Measurements from ENCODE around the gene CELA1. TPM values are rescaled to one million over a fixed set of nuclear protein-coding genes. Genes with fewer than 3 reads are reported as not detected.

Gene CELA1
- total RNA-seq, 1 donor from 2014 or later = not detected

- DNase-seq (no peak), ATAC-seq (ENCODE audit: poor library complexity) (no peak)
- intact Hi-C loops (cut with DNase I) = no loop called here
Measured at GRCh38 chr12:51378749-51379148, 32.3 kb upstream of the CELA1 start.

GRCh38 chr12:51377099-51377984 lies 30.9 kb upstream of the CELA1 start:
- no peak for ATAC-seq (ENCODE audit: poor library complexity)
- no peak for DNase-seq
- intact Hi-C loops (cut with DNase I) = no loop called here

GRCh38 chr12:51374856-51375255 lies 28.4 kb upstream of the CELA1 start:
- intact Hi-C loops (cut with DNase I) = no loop called here
- DNase-seq (no peak), ATAC-seq (ENCODE audit: poor library complexity) (no peak)

- DNase-seq (no peak), ATAC-seq (ENCODE audit: poor library complexity) (no peak)
- intact Hi-C loops (cut with DNase I) = no loop called here
Measured at GRCh38 chr12:51374361-51374760, 27.9 kb upstream of the CELA1 start.

GRCh38 chr12:51373187-51373586 lies 26.7 kb upstream of the CELA1 start:
- ATAC-seq (ENCODE audit: poor library complexity) = no peak

GRCh38 chr12:51372021-51372420 lies 25.5 kb upstream of the CELA1 start:
- ATAC-seq (ENCODE audit: poor library complexity) = no peak
- no peak for DNase-seq
- intact Hi-C loops (cut with DNase I) = no loop called here

More at GRCh38 chr12:51373187-51373586, 26.7 kb upstream of the CELA1 start:
- intact Hi-C loops (cut with DNase I) = no loop called here
- DNase-seq = no peak

GRCh38 chr12:51371295-51371953 lies 24.9 kb upstream of the CELA1 start:
- ATAC-seq (ENCODE audit: poor library complexity) (peak; percentile 86), DNase-seq (peak; percentile 53)
- intact Hi-C loops (cut with DNase I) = no loop called here

- intact Hi-C loops (cut with DNase I) = no loop called here
- DNase-seq (no peak), ATAC-seq (ENCODE audit: poor library complexity) (no peak)
Measured at GRCh38 chr12:51370667-51371066, 24.2 kb upstream of the CELA1 start.

- no peak for DNase-seq
- no peak for ATAC-seq (ENCODE audit: poor library complexity)
- intact Hi-C loops (cut with DNase I) = no loop called here
Measured at GRCh38 chr12:51369581-51369980, 23.1 kb upstream of the CELA1 start.

GRCh38 chr12:51368640-51369517 lies 22.4 kb upstream of the CELA1 start:
- DNase-seq (peak; percentile 50), ATAC-seq (ENCODE audit: poor library complexity) (peak; percentile 30)
- intact Hi-C loops (cut with DNase I) = no loop called here

GRCh38 chr12:51365276-51365675 lies 18.8 kb upstream of the CELA1 start:
- ATAC-seq (ENCODE audit: poor library complexity) (no peak), DNase-seq (no peak)
- intact Hi-C loops (cut with DNase I) = no loop called here

GRCh38 chr12:51364001-51364400 lies 17.5 kb upstream of the CELA1 start:
- ATAC-seq (ENCODE audit: poor library complexity) (no peak), DNase-seq (no peak)
- intact Hi-C loops (cut with DNase I) = no loop called here

- intact Hi-C loops (cut with DNase I) = no loop called here
- no peak for DNase-seq
- ATAC-seq (ENCODE audit: poor library complexity) = no peak
Measured at GRCh38 chr12:51362747-51363342, 16.4 kb upstream of the CELA1 start.

- intact Hi-C loops (cut with DNase I) = no loop called here
- ATAC-seq (ENCODE audit: poor library complexity) (no peak), DNase-seq (no peak)
Measured at GRCh38 chr12:51362307-51362706, 15.8 kb upstream of the CELA1 start.

- intact Hi-C loops (cut with DNase I) = no loop called here
- no peak for DNase-seq
- ATAC-seq (ENCODE audit: poor library complexity) = no peak
Measured at GRCh38 chr12:51361161-51362016, 14.9 kb upstream of the CELA1 start.

GRCh38 chr12:51360315-51360714 lies 13.8 kb upstream of the CELA1 start:
- intact Hi-C loops (cut with DNase I) = no loop called here
- DNase-seq (no peak), ATAC-seq (ENCODE audit: poor library complexity) (no peak)

GRCh38 chr12:51359851-51360250 lies 13.4 kb upstream of the CELA1 start:
- no peak for DNase-seq
- intact Hi-C loops (cut with DNase I) = no loop called here
- ATAC-seq (ENCODE audit: poor library complexity) = no peak

GRCh38 chr12:51358496-51358895 lies 12.0 kb upstream of the CELA1 start:
- intact Hi-C loops (cut with DNase I) = no loop called here
- no peak for ATAC-seq (ENCODE audit: poor library complexity)
- no peak for DNase-seq
